H1 (cell line): ENCODE data around the gene TBC1D17. TPM values are rescaled to one million over a fixed set of nuclear protein-coding genes. Genes with fewer than 3 reads are reported as not detected.

Experiments used
- CTCF ChIA-PET: fragments of 300-600 bp; sonication (Branson Sonifier 250); formaldehyde crosslinking; loops from one replicate; lab custom pipeline; 2021; ENCODE audit not compliant: partially characterized antibody; lab: Charles Lee
- POLR2A ChIA-PET: fragments of 300-600 bp; sonication (Branson Sonifier 250); formaldehyde crosslinking; loops from one replicate; lab custom pipeline; 2021; ENCODE audit warnings: inconsistent platforms; ENCODE audit not compliant: partially characterized antibody; lab: Charles Lee
- DNase-seq, 2 experiments: peaks; one replicate each; pipeline versions ENCODE4 v3.0.0 to v3.0.0-alpha.2; 2010 to 2022; ENCODE audit warnings: low spot score in 2 of 2, low read depth in 1 of 2, mixed read lengths in 1 of 2
- FAIRE-seq: peaks from 2 replicates; lab custom pipeline; 2011; peaks lifted over from hg19 to GRCh38; lab: Jason Lieb, UNC
- H2AFZ ChIP-seq: 2 replicates; pipeline ENCODE4 v1.8.1; 2012; ENCODE audit warnings: low read length, inconsistent platforms
- H2AK5ac ChIP-seq: 2 replicates; pipeline ENCODE4 v1.6.1; 2013; ENCODE audit warnings: low read depth, low read length
- H2BK120ac ChIP-seq: replicated peaks from 2 replicates; pipeline ENCODE3; 2013; ENCODE audit warnings: low read depth, low read length, inconsistent platforms
- H2BK12ac ChIP-seq: 2 replicates; pipeline ENCODE4 v1.6.1; 2013; ENCODE audit warnings: low read depth, low read length
- H2BK15ac ChIP-seq: 2 replicates; pipeline ENCODE4 v1.6.1; 2013; ENCODE audit warnings: low read length
- H2BK20ac ChIP-seq: 2 replicates; pipeline ENCODE4 v1.6.1; 2013; ENCODE audit warnings: low read length
- H2BK5ac ChIP-seq: 2 replicates; pipeline ENCODE4 v1.6.1; 2013; ENCODE audit warnings: low read depth, low read length
- H3K14ac ChIP-seq: 2 replicates; pipeline ENCODE4 v1.6.1; 2013; ENCODE audit warnings: inconsistent platforms; ENCODE audit not compliant: insufficient read length
- H3K18ac ChIP-seq: 2 replicates; pipeline ENCODE4 v1.6.1; 2013; ENCODE audit warnings: low read length; ENCODE audit errors: extremely low read depth
- H3K23ac ChIP-seq: 2 replicates; pipeline ENCODE4 v1.6.1; 2013; ENCODE audit warnings: inconsistent platforms; ENCODE audit not compliant: insufficient read length
- H3K23me2 ChIP-seq: 2 replicates; pipeline ENCODE4 v1.6.1; 2013; ENCODE audit warnings: low read depth, low read length
- H3K27ac ChIP-seq: 2 replicates; pipeline ENCODE4 v1.6.1; 2011; ENCODE audit warnings: low read depth, low read length, inconsistent platforms
- H3K27me3 ChIP-seq, 4 experiments: replicated peaks in 1 of 4; 1 replicate in 1 of 4; 2 replicates in 3 of 4; pipeline versions ENCODE4 v1.6.1 to v1.8.1; 2011 to 2013; ENCODE audit warnings: low read length in 3 of 4, mild to moderate bottlenecking in 3 of 4, inconsistent platforms in 2 of 4, mixed read lengths in 2 of 4, moderate library complexity in 1 of 4; ENCODE audit not compliant: control insufficient read depth in 3 of 4, insufficient read depth in 3 of 4; ENCODE audit errors: extremely low read depth in 1 of 4
- H3K36me3 ChIP-seq, 4 experiments: 2 replicates each; pipeline versions ENCODE4 v1.6.1 to v1.8.1; 2011 to 2013; ENCODE audit warnings: mild to moderate bottlenecking in 4 of 4, low read length in 3 of 4, moderate library complexity in 2 of 4, control low read depth in 1 of 4, inconsistent platforms in 1 of 4; ENCODE audit not compliant: insufficient read depth in 4 of 4, control insufficient read depth in 2 of 4
- H3K4ac ChIP-seq: replicated peaks from 2 replicates; pipeline ENCODE3; 2013; ENCODE audit warnings: low read length, low read depth, mixed read lengths, inconsistent platforms; ENCODE audit not compliant: insufficient read length
- H3K4me1 ChIP-seq, 4 experiments: replicated peaks in 1 of 4; 1 replicate in 1 of 4; 2 replicates in 3 of 4; pipeline versions ENCODE4 v1.6.1 to v1.8.1; 2011 to 2013; ENCODE audit warnings: low read length in 3 of 4, inconsistent platforms in 2 of 4, mixed read lengths in 1 of 4; ENCODE audit not compliant: insufficient read depth in 4 of 4, control insufficient read depth in 3 of 4
- H3K4me2 ChIP-seq, 2 experiments: 2 replicates each; pipeline versions ENCODE4 v1.6.1 to v1.8.1; 2011 to 2013; ENCODE audit warnings: low read depth in 2 of 2, low read length in 2 of 2, control low read depth in 1 of 2, inconsistent platforms in 1 of 2, mild to moderate bottlenecking in 1 of 2; ENCODE audit not compliant: insufficient read depth in 1 of 2
- H3K4me3 ChIP-seq, 4 experiments: fragments of 200-600, 300-600 bp in 1 of 4; sonication (generic), shearing (Covaris generic), sonication (Bioruptor Twin) in 1 of 4; 2 replicates each; pipeline versions ENCODE4 v1.5.1 to v1.8.1; 2011 to 2016; ENCODE audit warnings: low read length in 4 of 4, low read depth in 3 of 4, control low read depth in 2 of 4, inconsistent platforms in 2 of 4, mild to moderate bottlenecking in 2 of 4, mixed read lengths in 1 of 4, moderate library complexity in 1 of 4; ENCODE audit not compliant: insufficient read depth in 2 of 4; ENCODE audit errors: extremely low read depth in 1 of 4
- H3K56ac ChIP-seq: replicated peaks from 2 replicates; pipeline ENCODE3; 2013; ENCODE audit warnings: low read depth, mild to moderate bottlenecking, mixed read lengths, low read length, inconsistent platforms; ENCODE audit not compliant: insufficient read length
- H3K79me1 ChIP-seq: 2 replicates; pipeline ENCODE4 v1.6.1; 2013; ENCODE audit warnings: low read depth, low read length, control low read depth
- H3K79me2 ChIP-seq, 2 experiments: 2 replicates each; pipeline versions ENCODE4 v1.6.1 to v1.8.1; 2012 to 2013; ENCODE audit warnings: low read length in 2 of 2, mild to moderate bottlenecking in 2 of 2, inconsistent platforms in 1 of 2; ENCODE audit not compliant: insufficient read depth in 2 of 2, control insufficient read depth in 1 of 2
- H3K9ac ChIP-seq, 4 experiments: replicated peaks in 1 of 4; 1 replicate in 1 of 4; 2 replicates in 3 of 4; pipeline versions ENCODE4 v1.6.1 to v1.8.1; 2011 to 2013; ENCODE audit warnings: low read depth in 3 of 4, low read length in 3 of 4, control low read depth in 2 of 4, mild to moderate bottlenecking in 2 of 4, moderate library complexity in 2 of 4, inconsistent platforms in 1 of 4; ENCODE audit errors: extremely low read depth in 1 of 4
- H3K9me3 ChIP-seq, 2 experiments: 2 replicates each; pipeline versions ENCODE4 v1.6.1 to v1.8.1; 2012 to 2013; ENCODE audit warnings: mild to moderate bottlenecking in 2 of 2, moderate library complexity in 2 of 2, control low read depth in 1 of 2, inconsistent platforms in 1 of 2, low read depth in 1 of 2, low read length in 1 of 2, mixed read lengths in 1 of 2; ENCODE audit not compliant: insufficient read depth in 2 of 2
- H4K20me1 ChIP-seq, 2 experiments: replicated peaks in 1 of 2; 2 replicates each; pipeline versions ENCODE3 to v1.8.1; 2011 to 2013; ENCODE audit warnings: inconsistent platforms in 2 of 2, low read length in 2 of 2, mild to moderate bottlenecking in 1 of 2; ENCODE audit not compliant: insufficient read depth in 2 of 2, control insufficient read depth in 1 of 2
- H4K5ac ChIP-seq: 2 replicates; pipeline ENCODE4 v1.6.1; 2013; ENCODE audit warnings: low read length, low read depth, mixed read lengths, inconsistent platforms; ENCODE audit not compliant: insufficient read length
- H4K8ac ChIP-seq: 2 replicates; pipeline ENCODE4 v1.8.0; 2013; ENCODE audit warnings: mild to moderate bottlenecking, moderate library complexity, low read length, inconsistent platforms; ENCODE audit not compliant: insufficient read depth; ENCODE audit errors: extremely low read depth
- H4K91ac ChIP-seq: replicated peaks from 2 replicates; pipeline ENCODE3; 2013; ENCODE audit warnings: low read length, mixed read lengths, inconsistent platforms; ENCODE audit not compliant: insufficient read length
- CBX8 ChIP-seq: fragments of 300-800, 300-1000 bp; sonication (generic); IDR thresholded peaks from 2 replicates; pipeline ENCODE4 v1.7.1; 2016; ENCODE audit warnings: low read depth, low read length, borderline replicate concordance
- CHD2 ChIP-seq: IDR thresholded peaks from 2 replicates; pipeline ENCODE4 v1.6.1; 2012; ENCODE audit warnings: low read length, improper control_type of control experiment
- CTCF ChIP-seq, 3 experiments: IDR thresholded peaks; 1 replicate in 2 of 3; 2 replicates in 1 of 3; pipeline versions ENCODE4 v1.5.1 to v1.6.1; 2011; ENCODE audit warnings: low read length in 3 of 3, mild to moderate bottlenecking in 3 of 3, inconsistent platforms in 2 of 3, low read depth in 1 of 3, moderate library complexity in 1 of 3; ENCODE audit not compliant: insufficient read depth in 1 of 3; ENCODE audit errors: control extremely low read depth in 1 of 3
- GTF2F1 ChIP-seq: IDR thresholded peaks from 2 replicates; pipeline ENCODE4 v1.6.1; 2012; ENCODE audit warnings: low read depth, low read length, improper control_type of control experiment, borderline replicate concordance
- SAP30 ChIP-seq: fragments of 300-600 bp; sonication (generic); IDR thresholded peaks from 2 replicates; pipeline ENCODE4 v1.7.1; 2012; ENCODE audit warnings: low read length, moderate library complexity, mild to moderate bottlenecking, inconsistent platforms; ENCODE audit not compliant: insufficient read depth, insufficient replicate concordance
- SRF ChIP-seq: IDR thresholded peaks from 2 replicates; pipeline ENCODE4 v1.6.1; 2011; ENCODE audit warnings: mild to moderate bottlenecking, low read depth, low read length, moderate library complexity
- YY1 ChIP-seq: IDR thresholded peaks from 2 replicates; pipeline ENCODE4 v1.6.1; 2011; ENCODE audit warnings: low read depth, mild to moderate bottlenecking, low read length
- WGBS, 2 experiments: shearing (Covaris generic) in 1 of 2; methylation state at CpG; one replicate each; pipeline versions ENCODE4 v1.1.6 to v1.1.7; 2013 to 2015; ENCODE audit warnings: low lambda C conversion rate in 2 of 2, mixed read lengths in 2 of 2, inconsistent platforms in 1 of 2, low coverage in 1 of 2, missing lambda C conversion rate in 1 of 2; ENCODE audit not compliant: insufficient replicate concordance in 2 of 2, insufficient coverage in 1 of 2, insufficient read length in 1 of 2; ENCODE audit errors: extremely low coverage in 1 of 2, missing lambda C conversion rate in 1 of 2; 5-methylcytosine and 5-hydroxymethylcytosine counted together
- polyA plus RNA-seq, 7 experiments: library from polyadenylated mRNA; depleted of rRNA in 3 of 7; stranded (reverse) in 5 of 7; unstranded in 2 of 7; fragments of >200 nt in 5 of 7; fragments of 200-250 nt in 2 of 7; gene quantifications; 1 replicate in 5 of 7; 2 replicates in 1 of 7; 4 replicates in 1 of 7; pipeline versions ENCODE4 v1.2.1 to v1.2.3, GENCODE V29; 2011 to 2013; ENCODE audit warnings: missing spikeins in 2 of 7, mixed read lengths in 2 of 7
- total RNA-seq: library from RNA; stranded (reverse); fragmentation: NEBNext Ultra II Directional; extraction: Animal tissue kit (Norgen Biotek cat#: 25700); gene quantifications from 2 replicates; pipeline ENCODE4 v1.2.1, GENCODE V29; 2021

The TBC1D17 gene
- total and polyA plus RNA-seq, 2 of the 8 experiments (the other 6 are each of a cell fraction or from before 2014, with no cell fraction given), result 30.3 to 44.9 TPM

- Histone ChIP-seq H2BK20ac (no peak overlapping the region), H3K36me3 (peaks cover 0 to 6% (median 2%) of the 10 kb centered on the region in 4 experiments; a peak in 3 of 8 replicates), H2AFZ (no peak overlapping the region), H4K20me1 (peaks cover 0 to 2% of the 10 kb centered on the region in 2 experiments), H2BK5ac (no peak overlapping the region), H3K23ac (no peak overlapping the region), H3K18ac (no peak overlapping the region), H3K79me2 (no peaks in the 10 kb centered on the region), H2AK5ac (no peak overlapping the region), H2BK15ac (no peak overlapping the region), H3K27me3 (no peaks in the 10 kb centered on the region), H2BK120ac (no peak overlapping the region), H3K23me2 (no peaks in the 10 kb centered on the region), H3K4me2 (no peak overlapping the region), H3K4ac (no peak overlapping the region), H3K14ac (no peak overlapping the region), H4K8ac (no peak overlapping the region), H2BK12ac (no peak overlapping the region), H3K27ac (no peak overlapping the region), H3K4me1 (no peaks in the 10 kb centered on the region), H3K9ac (no peak overlapping the region), H3K4me3 (no peak overlapping the region), H4K5ac (no peak overlapping the region), H3K9me3 (no peaks in the 10 kb centered on the region), H3K79me1 (peaks cover 3% of the 10 kb centered on the region; the same call in 1 of the 2 replicates), H3K56ac (no peak overlapping the region), H4K91ac (no peak overlapping the region)
- FAIRE-seq (no peak), DNase-seq (no peak)
- 89% methylated on average over 17 of the region's 18 CpGs; no CpG with 5 or more reads in 1 of the 2 experiments for whole genome bisulfite sequencing, 2 experiments
- ChIA-PET POLR2A (interaction anchor here (0.6 to 3.3 kb wide), 11 partner anchors 10 to 153 kb away, joined by 3 to 12 read pairs (median 4); partner anchors contain the start of gene FUZ), CTCF (interaction anchor here (0.6 to 2.1 kb wide), 5 partner anchors 17 to 584 kb away, joined by 3 to 4 read pairs (median 3); partner anchors contain the start of gene FUZ)
- no peak for TF ChIP-seq SAP30
- TF ChIP-seq CHD2, result no peak
- no peak for TF ChIP-seq SRF
- no peak for TF ChIP-seq CTCF (IDR thresholded peaks at IDR 0.05; ENCODE audit: control extremely low read depth in 1 of 3, insufficient read depth in 1 of 3, low read depth in 1 of 3, low read length in 3 of 3)
- TF ChIP-seq YY1, result no peak
- TF ChIP-seq GTF2F1, result no peak
- no peak for TF ChIP-seq CBX8
Measured at GRCh38 chr19:49844138-49845095, 33.1 kb upstream of the TBC1D17 start.
